HG03135 (cell line): ENCODE results near the gene ZNF160.
"Not testable (repeated sequence)": the region's sequence is repeated elsewhere in the genome, so short reads cannot be mapped to it uniquely, and the experiment has no call there.

ENCODE experiments used
- ATAC-seq: cut with Tn5 transposase; IDR thresholded peaks from one replicate; pipeline ENCODE4 v1.9.1; 2021; ENCODE audit warnings: mild to moderate bottlenecking, moderate library complexity; ENCODE audit not compliant: unreplicated experiment

ZNF160 gene

GRCh38 chr19:53103234-53104203 is at the start of gene ZNF160:
Gene ZNF160 (minus strand): TSS chr19:53103422. CDS start chr19:53086276, 17,146 bp downstream.
- peak; percentile 96 for ATAC-seq

- ATAC-seq = no peak
Measured at GRCh38 chr19:53147645-53148044, 44.4 kb upstream of the ZNF160 start.

- ATAC-seq = no peak
Measured at GRCh38 chr19:53140351-53140750, 37.1 kb upstream of the ZNF160 start.

- no peak for ATAC-seq
Measured at GRCh38 chr19:53136432-53136831, 33.2 kb upstream of the ZNF160 start.

- ATAC-seq = no peak
Measured at GRCh38 chr19:53132141-53132991, 29.1 kb upstream of the ZNF160 start, which contains the start of gene ZNF415. Gene ZNF415 (minus strand): TSS chr19:53132910. CDS start chr19:53122676, 10,234 bp downstream.

DNA sequence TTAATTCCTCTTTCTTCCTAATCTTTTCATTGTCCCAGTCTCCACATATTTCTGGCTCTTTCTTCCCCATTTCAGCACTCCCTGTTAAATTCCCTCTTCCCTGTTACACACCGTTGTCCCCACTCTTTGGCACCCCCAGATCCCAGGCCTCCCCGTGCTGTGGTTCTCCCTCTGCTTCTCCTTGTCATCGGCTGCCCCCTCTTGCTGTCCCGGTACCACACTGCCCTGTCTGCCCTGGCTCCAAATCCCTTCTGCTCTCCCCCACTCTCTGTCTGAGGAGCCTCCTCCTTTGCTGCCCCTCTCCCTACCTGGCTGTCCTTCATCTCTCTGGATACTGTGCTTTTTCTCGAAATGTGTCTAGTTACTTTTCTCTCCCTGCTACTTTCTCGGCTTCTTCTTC is 28.5 kb upstream of the ZNF160 start:
- ATAC-seq = no peak

DNA sequence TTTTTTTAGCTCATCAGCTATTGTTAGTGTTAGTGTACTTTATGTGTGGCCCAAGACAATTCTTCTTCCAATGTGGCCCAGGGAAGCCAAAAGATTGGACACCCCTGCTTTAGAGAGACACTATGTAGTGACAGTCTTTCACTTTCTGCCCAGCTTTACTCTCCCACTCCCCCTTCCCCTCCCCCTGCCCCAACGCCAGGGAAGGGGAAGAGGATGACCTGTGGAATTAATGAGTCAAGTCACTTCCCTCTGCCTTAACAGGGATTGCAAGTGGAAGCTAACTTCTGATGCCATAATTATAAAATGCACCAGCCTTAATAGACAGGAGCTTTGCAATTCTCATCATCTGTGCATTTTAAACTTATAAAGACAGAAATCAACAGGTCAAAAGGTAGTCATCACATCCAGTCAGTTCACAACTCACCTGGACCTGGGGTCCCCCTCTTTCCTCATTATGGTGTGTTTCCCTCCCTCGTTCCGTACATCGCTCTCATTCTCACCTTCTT is 27.9 kb upstream of the ZNF160 start:
- ATAC-seq = no peak

GRCh38 chr19:53130506-53130905 is 27.3 kb upstream of the ZNF160 start:
- no peak for ATAC-seq

DNA sequence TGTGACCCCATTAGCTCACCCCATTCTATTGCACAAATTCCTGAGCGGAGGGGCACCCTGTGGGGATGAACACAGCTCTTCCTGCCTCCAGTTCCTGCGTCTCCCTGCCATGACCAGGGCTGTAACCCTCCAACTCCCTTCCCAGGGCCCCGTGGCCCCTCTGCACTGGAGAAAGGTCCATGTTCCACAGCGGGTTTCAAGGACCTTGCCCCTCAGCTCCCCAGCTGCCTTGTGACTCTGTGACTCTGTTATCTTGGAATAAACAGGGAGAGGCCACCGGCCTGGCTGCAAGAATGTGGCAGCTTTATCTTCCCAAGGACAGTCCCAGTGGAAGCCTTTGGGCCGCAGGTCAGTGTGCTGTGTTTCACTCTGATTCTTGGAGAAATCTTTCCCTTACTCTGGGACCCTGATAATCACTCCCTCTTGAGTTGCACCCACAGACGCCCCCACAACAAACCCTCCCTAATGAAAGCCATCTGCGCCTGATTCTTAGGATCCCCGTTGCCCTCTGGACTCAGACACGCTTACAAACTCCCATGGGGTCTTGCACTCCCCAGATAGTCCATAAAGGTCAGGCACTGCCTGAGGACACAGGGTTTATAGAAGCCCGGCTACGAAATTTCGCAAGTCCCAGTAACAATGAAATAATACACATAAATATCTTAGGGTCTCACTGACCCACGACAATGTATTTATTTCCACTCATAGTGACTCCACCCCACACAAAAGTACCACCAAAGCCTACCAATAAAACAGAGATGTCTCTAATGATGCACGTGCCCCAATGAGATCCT is 23.7 kb upstream of the ZNF160 start:
- not testable (repeated sequence) for ATAC-seq

DNA sequence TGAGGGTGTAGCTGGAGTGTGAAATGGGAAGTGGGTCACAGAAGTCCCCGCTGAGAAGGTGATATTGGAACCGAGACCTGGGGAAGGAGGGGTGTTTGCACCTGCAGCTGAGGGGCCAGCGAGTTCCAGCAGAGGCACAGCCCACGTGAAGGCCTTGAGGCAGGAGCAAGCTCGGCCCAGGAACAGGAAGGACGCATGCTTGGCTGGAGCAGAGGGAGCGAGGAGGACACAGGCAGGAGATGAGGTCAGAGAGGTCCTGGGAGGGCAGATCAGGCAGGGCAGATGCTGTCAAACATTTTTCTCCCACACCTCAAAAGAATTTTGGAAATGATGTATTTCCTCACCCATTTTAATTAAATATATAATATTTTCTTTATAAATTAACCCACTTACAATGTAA is 20.2 kb upstream of the ZNF160 start:
- ATAC-seq = no peak

DNA sequence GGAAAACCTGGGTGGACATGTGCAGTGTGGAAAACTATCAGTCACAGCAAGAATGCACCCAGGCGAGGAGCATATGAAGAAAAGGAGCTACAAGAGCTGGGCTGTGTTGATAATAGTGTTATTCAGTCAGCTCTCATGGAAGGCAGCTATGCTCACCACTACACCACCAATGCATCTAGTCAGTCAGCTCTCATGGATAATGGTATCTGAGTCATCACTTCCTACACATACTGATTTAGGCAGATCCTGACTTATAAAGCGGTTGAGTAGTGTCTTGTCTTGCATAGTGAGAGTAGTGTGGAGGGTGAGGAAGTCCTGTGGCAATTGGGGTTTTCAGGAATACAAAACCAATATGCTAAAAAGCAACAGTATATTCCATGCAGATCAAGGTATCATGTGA is 9.1 kb upstream of the ZNF160 start:
- ATAC-seq = no peak

- no peak for ATAC-seq
Measured at GRCh38 chr19:53109527-53109926, 6.3 kb upstream of the ZNF160 start.

DNA sequence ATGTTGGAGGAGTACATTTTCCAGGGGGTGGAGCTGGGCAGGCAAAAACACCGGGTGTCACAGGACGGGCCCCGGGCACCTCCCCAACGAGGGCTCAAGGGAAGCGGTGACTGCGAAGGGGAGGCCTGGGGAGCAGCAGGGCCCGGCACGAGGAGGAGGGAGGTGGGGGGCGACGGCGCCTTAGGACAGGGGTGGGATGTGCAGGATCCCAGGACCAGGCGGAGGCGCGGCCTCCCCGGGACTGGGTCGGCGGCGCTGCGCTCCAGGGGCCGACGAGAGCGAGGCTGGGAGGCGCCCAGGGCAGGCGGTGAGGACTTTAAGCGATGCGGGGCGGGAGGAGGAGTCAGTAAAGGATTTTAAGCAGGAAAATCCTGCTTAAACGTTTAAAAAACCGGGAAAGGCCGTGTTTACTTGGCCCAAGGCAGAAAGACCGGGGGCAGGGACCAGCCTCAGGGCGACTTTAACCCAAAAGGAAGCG is 427 bp downstream of the ZNF160 start:
- peak; percentile 28 for ATAC-seq

DNA sequence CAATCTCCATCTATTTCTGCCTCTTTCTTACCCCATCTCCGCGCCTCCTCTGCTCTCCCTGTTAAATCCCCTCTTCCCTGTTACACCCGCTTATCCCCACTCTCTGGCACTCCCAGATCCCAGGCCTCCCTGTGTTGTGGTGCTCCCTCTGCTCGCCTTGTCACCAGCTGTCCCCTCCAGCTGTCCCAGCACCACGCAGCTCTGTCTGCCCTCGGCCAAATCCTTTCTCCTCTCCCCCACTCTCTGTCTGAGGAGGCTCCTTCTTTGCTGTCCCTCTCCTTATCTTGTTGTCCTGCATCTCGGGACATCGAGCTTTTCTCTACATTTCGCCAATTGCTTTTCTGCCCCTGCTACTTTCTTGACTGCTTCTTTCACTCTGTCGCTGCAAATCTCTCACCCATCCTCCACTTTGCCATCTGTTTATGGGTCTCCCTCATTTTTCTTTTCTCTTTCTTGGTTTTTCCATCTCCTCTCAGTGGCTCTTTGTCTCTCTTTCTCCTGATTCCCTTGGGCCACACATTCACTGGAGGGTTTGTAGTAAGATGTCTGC is 941 bp downstream of the ZNF160 start:
- ATAC-seq = no peak

DNA sequence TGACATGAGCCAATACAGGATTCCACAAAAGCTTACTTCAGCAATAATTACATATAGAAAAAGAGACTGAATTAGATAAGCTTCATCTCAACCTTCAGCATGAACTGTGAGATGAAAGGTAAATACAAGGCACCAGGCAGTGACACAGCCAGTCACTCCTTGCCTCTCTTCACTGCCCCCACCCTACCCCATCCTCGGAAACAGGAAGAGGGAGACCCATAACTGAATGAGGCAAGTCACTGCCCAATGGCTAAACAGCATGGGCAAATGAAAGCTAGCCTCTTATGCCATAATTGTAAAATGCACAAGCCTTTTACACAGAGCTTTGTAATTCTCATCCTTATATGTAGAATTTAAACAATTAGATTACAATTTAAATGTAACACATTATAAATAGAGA is 1.7 kb downstream of the ZNF160 start:
- ATAC-seq = no peak

GRCh38 chr19:53098570-53098969 is 4.7 kb downstream of the ZNF160 start:
- not testable (repeated sequence) for ATAC-seq

DNA sequence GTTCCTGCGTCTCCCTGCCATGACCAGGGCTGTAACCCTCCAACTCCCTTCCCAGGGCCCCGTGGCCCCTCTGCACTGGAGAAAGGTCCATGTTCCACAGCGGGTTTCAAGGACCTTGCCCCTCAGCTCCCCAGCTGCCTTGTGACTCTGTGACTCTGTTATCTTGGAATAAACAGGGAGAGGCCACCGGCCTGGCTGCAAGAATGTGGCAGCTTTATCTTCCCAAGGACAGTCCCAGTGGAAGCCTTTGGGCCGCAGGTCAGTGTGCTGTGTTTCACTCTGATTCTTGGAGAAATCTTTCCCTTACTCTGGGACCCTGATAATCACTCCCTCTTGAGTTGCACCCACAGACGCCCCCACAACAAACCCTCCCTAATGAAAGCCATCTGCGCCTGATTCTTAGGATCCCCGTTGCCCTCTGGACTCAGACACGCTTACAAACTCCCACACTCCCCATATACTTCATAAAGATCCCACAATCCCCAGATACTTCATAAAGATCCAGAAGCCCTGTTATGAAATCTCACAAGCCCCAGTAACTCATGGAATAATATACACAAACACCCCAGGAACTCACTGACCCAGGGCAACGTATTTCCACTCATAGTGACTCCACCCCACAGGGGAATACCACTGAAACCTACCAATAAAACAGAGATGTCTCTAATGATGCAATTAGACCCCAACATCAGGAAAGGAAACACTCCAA is 6.1 kb downstream of the ZNF160 start:
- not testable (repeated sequence) for ATAC-seq

DNA sequence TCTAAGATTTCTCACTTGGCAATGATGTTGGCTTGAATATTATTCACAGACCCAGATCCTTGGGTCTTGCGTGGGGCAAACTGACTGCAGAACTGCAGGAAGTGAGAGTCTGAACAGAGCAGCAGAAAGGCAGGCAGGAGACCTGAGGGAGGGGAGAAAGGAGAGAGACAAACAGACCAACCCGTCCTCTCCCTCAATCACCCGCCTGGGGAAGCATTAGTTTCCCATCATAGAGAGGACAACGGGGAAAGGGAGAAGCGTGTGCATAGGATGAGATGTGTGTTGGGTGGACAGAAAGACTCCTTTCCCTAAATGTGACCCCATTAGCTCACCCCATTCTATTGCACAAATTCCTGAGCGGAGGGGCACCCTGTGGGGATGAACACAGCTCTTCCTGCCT is 6.6 kb downstream of the ZNF160 start:
- ATAC-seq = not testable (repeated sequence)
